Sciatic nerve (tissue), 2 donors: ENCODE measurements around the gene MYL6B. TPM values are rescaled to one million over a fixed set of nuclear protein-coding genes. Genes with fewer than 3 reads are reported as not detected.
"Not testable (repeated sequence)": the region's sequence is repeated elsewhere in the genome, so short reads cannot be mapped to it uniquely, and the experiment has no call there.

ENCODE experiments used
- ATAC-seq: fragments of 200-7000 bp; cut with Tn5 transposase; one replicate; pipeline ENCODE4 v1.9.1; 2020; ENCODE audit warnings: mild to moderate bottlenecking, moderate library complexity
- DNase-seq: peaks from one replicate; pipeline ENCODE4 v3.0.0-alpha.2; 2020; ENCODE audit warnings: low spot score
- intact Hi-C: fragments of 100-400 bp; cut with DNase I; formaldehyde crosslinking; loops from one replicate; pipeline ENCODE4 v1.14.2; 2022
- total RNA-seq: library from RNA; stranded (reverse); fragmentation: NEBNext Ultra II Directional; extraction: Animal tissue kit (Norgen Biotek cat#: 25700); gene quantifications from one replicate; pipeline ENCODE4 v1.2.1, GENCODE V29; 2021
- donor health status: DM: no; HTN: no; CAD: no.
- donor health status: DM: no; HTN: no; CAD: no.

Gene MYL6B
- 40.0 TPM for total RNA-seq

DNA sequence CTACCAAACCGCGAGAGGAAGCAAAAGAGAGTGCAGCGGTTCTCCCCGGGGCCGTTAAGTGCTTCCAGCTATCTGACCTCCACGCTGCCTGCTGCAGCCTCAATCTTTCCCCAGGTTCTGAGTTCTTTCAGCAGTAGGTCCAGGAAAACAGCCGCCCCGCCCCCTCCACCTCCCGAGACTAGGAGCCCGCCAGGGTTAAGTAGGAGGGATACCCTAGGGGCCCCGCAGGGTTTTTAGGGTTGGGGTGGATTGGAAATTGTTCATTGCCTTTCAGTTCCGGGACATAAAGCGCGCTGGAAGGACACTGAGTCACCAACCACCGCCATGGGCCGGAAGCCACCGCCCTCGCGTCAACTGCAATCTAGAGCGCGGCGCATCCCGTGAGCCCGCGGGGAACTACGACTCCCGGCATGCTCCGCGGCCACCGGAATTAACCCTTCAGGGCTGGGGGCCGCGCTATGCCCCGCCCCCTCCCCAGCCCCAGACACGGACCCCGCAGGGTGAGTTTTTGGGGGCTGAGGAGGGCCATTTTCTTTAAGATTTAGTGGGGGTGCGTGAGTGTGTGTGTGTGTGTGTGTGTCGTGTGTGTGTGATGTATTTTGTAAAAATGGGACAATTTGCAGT is at the start of gene MYL6B:
Gene MYL6B (plus strand): TSS at position 456 of the 624 bp plus-strand sequence. CDS start 1,332 bp downstream, outside the sequence.
- DNase-seq (peak; percentile 96), ATAC-seq (peak; percentile 97)
- intact Hi-C loops, result no loop called here

DNA sequence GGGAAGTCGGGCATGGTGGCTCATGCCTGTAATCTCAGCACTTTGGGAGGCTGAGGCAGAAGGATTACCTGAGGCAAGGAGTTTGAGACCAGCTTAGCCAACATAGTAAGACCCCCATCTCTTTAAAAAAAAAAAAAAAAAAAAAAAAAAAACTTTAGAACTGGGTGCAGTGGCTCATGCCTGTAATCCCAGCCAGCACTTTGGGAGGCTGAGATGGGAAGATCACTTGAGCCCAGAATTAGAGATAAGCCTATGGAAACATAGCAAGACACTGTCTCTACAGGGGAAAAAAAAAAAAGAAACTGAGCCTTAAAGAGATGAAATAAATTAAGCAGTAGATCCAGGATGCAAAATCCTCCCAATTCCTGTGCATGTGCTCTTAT is 49.7 kb upstream of the MYL6B start:
- no peak for DNase-seq
- intact Hi-C loops, result no loop called here
- no peak for ATAC-seq

DNA sequence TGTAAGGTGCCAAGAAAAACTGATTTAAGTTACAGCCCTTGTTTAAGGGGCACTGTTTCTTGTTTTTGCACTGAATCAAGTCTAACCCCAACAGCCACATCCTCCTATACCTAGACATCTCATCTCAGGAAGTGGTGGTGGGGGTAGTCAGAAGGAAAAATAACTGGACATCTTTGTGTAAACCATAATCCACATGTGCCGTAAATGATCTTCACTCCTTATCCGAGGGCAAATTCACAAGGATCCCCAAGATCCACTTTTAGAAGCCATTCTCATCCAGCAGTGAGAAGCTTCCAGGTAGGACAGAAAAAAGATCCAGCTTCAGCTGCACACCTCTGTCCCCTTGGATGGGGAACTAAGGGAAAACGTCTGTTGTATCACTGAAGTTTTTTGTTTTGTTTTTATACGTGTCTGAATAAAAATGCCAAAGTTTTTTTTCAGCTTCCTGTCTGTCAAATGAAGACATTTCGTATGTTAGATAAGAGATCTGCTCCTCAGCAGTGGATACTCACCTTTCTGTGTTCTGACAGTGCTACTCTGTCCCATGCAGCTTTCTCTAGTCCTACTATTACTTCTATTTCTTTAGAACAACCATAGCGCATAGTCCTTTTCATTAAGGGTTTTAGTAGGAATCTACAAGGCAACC is 49.2 kb upstream of the MYL6B start:
- DNase-seq (no peak), ATAC-seq (no peak)
- intact Hi-C loops, result no loop called here

DNA sequence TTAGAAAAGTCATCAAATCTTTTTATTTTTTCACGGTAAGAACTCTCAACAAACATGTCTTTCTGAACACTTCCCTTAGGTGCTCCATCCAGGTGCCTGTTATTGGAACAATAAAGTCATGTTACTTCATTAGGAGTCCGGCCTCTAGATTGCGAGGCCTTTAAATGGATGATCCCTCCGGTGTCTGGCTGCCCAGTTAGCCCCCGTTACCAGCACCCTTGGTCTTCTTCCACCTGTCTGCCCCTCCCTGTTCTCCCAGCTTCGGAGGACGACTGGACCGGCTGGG is 48.6 kb upstream of the MYL6B start:
- intact Hi-C loops, result no loop called here
- no peak for ATAC-seq
- no peak for DNase-seq

DNA sequence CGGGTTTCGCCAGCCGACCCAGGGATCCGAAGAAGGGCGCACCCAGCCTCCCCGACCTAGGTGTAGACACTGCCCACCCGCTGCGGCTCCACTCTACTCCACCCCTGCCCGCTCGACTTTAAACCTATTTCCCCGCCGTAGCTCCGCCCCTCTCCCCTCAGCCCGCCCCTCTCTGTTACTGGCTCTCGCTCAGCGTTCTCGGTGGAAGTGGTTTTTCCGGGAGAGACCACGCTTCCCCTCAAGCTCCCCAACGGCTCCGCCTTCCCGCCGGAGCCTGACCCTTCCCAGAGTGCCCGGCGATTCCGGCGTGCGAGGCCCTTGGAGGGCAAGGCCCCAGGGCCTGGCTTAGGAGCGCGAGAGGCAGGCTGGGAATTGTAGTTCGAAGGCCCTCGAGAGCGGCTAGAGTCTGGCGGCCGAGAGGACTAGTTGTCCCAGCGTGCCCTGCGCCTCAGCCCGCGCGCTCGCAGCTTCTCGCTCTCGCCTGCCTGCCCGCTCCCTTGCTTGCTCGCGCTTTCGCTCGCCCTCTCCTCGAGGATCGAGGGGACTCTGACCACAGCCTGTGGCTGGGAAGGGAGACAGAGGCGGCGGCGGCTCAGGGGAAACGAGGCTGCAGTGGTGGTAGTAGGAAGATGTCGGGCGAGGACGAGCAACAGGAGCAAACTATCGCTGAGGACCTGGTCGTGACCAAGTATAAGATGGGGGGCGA is 48.1 kb upstream of the MYL6B start, which contains the start of gene PA2G4:
Gene PA2G4 (plus strand): TSS at position 451 of the 706 bp plus-strand sequence. CDS start 179 bp downstream, at position 630.
- intact Hi-C loops, result no loop called here

DNA sequence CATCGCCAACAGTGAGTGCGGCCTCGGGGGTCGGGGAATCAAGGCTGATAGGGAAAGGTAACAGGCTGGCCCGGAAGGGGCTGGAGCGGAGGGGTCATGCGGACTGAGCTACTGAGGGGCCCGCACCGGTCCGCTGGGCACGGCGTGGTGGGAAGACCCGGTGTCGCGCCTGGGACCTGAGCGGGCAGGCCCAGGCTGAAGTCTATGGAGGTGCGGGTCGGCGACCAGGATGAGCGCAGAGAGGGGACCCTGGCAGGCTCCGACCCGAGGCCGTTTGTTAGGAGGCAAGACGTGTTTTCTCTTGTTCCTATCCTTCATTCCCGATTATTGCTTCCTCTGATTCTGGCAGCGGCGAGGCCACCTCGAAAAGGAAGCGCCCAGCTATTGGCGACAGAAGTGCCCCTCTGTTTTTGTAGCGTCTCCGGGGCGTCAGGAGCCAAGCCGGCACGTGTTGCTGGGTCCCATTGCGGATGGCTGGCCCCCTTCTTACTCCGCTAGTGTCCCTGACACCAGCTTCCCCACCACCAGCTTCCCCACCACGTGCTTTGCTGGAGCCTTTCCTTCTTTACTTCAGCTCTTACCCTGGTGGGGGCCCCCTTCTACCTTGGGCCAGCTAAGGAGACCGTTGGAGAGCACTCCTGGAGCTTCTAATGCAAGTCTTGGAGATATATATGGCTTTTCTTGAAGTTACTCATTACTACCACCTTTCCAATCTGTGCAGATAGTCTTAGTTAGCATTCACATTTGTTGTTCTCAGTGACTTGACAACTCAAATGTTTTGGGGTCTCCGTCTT is 47.4 kb upstream of the MYL6B start:
- ATAC-seq, result peak; percentile 20

More for the DNA sequence above, 48.1 kb upstream of the MYL6B start, which contains the start of gene PA2G4:
- DNase-seq, result peak; percentile 97
- ATAC-seq, result peak; percentile 99

DNA sequence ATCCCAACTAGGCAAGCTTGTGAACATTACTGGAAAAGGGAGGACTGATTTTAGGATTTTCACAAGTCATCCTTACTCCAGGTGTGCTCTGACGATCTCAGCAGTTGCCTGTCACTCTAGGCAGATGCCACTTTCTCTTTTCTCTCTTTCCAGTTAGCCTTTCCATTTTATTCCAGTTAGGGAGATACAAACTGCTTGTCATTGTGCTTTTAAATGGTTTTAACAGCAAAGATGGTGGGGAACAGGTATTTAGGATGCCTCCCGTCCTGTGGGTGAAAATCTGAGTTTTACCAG is 46.8 kb upstream of the MYL6B start:
- ATAC-seq (no peak), DNase-seq (no peak)
- intact Hi-C loops, result no loop called here

More for the DNA sequence above, 47.4 kb upstream of the MYL6B start:
- intact Hi-C loops, result no loop called here
- no peak for DNase-seq

DNA sequence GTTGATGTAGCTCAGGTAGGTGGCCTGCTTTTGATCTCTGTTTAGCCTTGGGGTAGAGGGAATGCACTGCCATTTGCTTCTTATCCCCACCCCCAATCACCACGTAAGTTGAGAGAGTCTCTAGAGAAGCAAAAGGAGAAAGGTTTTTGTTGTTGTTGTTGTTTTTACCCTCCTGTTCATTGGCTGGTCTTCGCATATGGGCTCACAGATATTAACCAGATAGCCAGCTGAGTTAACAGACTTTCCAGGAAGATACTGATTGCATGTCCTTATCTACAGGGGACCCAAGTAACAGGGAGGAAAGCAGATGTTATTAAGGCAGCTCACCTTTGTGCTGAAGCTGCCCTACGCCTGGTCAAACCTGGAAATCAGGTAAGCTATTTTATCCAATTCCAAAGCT is 45.1 kb upstream of the MYL6B start:
- ATAC-seq, result no peak
- intact Hi-C loops, result no loop called here
- DNase-seq, result no peak

DNA sequence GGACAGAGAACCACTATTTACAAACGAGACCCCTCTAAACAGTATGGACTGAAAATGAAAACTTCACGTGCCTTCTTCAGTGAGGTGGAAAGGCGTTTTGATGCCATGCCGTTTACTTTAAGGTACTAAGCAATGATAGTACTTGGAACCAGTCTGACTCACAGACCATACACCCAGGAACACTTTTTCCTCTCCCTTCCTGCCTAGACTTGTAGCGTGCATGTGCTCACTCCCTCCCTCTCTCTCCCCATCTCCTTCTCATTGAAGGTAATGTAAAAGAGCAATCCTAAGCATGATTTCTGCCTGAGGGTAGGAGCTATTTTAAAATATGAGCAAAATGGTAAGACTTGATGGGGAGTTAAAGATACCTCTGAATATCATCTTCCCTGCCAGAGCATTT is 41.8 kb upstream of the MYL6B start:
- ATAC-seq, result no peak
- intact Hi-C loops, result no loop called here
- DNase-seq, result no peak

DNA sequence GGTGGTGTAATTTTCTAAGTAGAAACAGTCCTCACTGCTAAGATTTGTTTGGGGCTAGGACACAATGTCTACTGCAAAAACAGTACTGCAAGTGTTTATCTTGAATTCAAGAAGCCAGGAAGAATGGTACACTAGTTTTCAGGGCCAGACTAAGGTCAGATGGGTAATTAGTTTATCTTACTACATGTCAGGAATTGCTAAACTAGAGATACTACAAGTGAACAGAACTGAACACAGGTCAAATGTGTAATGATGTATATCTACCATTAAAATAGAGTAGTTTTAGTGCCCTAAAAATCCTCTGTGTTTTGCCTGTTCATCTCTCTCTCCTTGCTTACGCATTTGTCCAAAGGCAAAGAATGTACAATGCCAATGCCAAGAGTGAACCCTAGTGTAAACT is 38.3 kb upstream of the MYL6B start:
- ATAC-seq (no peak), DNase-seq (no peak)
- intact Hi-C loops, result no loop called here

DNA sequence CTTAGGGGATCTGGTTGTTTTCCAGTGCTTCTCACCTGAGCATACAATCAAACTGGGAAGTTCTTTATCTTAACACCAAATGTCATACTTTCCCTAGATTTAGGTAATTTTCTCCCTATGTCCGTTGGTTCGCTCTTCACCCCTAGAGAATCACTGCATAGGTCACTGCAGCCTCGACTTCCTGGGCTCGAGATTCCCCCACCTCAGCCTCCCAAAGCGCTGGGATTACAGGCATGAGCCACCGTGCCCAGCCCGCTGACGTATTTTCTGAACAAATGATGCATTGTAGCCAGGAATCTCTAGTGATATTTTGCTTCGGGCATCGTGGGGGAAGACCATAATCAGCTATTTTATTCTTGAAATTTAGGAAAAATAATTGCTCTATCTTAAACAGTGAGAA is 37.1 kb upstream of the MYL6B start:
- no peak for DNase-seq
- no peak for ATAC-seq
- intact Hi-C loops, result no loop called here

DNA sequence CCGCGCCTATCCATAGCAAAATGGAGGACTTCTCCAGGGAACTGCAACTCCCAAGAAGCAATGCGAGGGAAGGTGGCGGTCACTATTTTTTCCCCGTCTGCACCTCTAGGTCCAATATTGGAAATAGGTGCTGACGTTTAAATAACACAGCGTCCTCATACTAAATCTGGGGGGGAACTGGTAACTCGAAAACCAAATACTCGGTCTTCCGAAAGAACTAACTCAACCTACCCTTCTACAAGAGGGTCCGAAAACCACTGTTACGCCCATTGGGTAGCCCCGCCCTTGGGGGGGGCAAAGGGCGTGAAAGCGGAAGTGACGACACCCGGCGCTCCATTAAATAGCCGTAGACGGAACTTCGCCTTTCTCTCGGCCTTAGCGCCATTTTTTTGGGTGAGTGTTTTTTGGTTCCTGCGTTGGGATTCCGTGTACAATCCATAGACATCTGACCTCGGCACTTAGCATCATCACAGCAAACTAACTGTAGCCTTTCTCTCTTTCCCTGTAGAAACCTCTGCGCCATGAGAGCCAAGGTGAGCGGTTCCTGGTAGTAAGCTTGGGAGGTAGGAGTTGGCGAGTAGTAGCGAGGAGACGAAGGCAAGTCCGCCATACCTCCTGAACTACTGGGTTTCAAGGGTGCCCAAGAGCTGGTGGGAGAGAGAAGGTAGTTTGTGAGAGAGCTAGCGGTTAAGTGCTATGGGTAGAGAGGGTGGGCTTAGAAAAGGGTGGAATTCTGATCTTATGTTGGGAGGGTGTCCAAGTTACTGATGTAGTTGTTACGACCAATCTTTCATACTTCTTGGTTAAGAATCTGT is 35.9 kb upstream of the MYL6B start, which contains the start of gene RPL41:
Gene RPL41 (plus strand): TSS at position 367 of the 815 bp plus-strand sequence.
- peak; percentile 88 for ATAC-seq
- intact Hi-C loops, result no loop called here

DNA sequence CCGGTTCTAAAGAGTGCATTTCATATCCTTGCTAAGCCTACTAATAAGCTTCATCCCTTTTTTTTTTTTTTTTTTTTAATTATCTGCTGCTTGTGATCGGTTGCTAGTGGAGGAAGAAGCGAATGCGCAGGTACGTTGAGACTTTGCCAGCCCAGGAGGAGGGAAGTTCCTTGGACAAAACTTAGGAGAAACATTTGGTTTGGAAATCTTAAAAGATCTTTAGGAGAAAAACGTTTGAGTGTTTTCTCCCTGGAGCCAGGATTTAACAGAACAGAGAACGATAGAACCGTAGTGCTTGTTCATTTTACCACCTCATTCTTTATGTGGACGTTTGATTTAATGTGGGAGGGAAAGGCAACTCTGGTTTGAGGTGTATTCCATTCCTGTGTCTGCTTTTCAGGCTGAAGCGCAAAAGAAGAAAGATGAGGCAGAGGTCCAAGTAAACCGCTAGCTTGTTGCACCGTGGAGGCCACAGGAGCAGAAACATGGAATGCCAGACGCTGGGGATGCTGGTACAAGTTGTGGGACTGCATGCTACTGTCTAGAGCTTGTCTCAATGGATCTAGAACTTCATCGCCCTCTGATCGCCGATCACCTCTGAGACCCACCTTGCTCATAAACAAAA is 35.2 kb upstream of the MYL6B start:
- intact Hi-C loops, ATAC-seq, DNase-seq: not testable (repeated sequence)

More for the DNA sequence above, 35.9 kb upstream of the MYL6B start, which contains the start of gene RPL41:
- DNase-seq, result peak; percentile 97

DNA sequence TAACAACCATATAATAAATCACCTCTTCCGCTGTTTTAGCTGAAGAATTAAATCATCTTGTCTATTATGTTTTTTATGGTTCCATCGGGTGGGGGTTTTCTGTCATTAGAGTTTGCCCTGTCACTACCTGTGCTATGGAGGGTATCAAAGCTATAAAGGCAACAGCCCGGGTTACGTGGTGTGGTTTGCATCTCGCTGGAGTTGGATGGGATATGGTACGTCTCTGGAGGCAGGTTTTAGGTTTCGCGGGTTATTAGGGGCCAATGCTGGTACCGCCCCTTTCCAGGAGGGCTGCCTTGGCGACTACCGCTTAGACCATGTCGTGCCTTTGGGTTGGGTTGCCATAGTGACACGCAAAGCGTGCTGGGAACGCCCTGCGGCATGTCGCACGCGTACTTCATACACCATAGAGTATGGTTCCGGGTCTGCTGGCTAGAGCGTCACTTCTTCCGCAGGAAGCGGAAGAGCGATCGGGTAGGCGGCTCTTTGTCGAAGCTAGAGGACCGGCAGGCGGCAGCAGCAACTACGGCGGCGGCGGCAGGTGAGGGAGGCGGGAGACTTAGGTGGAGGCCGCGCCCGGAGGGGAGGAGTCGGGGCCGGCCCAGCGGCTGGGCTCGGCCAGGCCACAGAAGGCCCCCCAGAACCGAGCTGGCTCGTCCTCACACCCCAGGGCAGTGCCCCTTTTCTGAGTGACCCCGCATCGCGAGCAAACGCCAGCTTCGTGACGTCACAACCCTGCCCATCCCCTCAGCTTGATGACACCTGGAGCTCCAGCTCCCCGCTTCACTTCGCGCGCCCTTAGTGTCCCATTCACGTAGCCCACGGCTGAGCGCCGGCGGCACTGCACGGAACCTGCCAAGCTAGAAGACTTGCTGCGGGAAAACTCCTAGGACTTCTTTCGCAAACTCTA is 34.4 kb upstream of the MYL6B start, which contains the start of gene ZC3H10:
Gene ZC3H10 (plus strand): TSS at position 489 of the 910 bp plus-strand sequence. CDS start 2,297 bp downstream, outside the sequence.
- intact Hi-C loops, result no loop called here
- peak; percentile 92 for ATAC-seq

DNA sequence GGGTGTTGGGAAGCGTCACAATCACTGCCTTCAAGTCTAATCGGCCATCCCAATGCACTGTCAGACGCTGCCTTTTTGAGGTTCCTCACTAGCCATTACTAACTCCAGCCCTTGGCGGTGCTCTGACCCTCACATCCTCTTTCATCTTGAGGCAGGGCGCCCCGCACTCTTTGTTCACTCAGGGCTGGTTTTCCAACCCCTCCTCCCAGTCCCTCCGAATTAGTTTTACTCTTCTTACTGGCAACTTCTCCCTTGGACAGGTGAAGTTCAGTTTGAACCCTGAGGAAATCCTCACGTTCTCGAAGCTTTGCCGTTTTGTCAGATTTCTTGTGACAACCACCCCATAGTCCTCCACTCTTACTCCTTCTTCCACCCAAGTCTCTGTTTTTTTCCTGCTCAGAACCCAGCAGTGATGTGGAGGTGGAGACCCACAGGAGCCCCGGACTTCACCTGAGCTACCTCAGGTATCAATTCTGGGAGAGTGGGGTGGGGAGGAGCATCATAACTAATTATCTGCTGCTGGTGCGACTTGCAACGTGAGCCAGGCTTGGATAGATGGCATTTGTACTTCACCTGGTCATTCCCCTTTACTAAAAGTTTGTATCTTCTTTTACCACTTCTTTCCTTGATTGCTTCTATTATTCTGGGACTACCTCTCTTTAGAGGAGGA is 33.6 kb upstream of the MYL6B start:
- intact Hi-C loops, result no loop called here
- DNase-seq (no peak), ATAC-seq (no peak)

More for the DNA sequence above, 34.4 kb upstream of the MYL6B start, which contains the start of gene ZC3H10:
- DNase-seq, result peak; percentile 99

DNA sequence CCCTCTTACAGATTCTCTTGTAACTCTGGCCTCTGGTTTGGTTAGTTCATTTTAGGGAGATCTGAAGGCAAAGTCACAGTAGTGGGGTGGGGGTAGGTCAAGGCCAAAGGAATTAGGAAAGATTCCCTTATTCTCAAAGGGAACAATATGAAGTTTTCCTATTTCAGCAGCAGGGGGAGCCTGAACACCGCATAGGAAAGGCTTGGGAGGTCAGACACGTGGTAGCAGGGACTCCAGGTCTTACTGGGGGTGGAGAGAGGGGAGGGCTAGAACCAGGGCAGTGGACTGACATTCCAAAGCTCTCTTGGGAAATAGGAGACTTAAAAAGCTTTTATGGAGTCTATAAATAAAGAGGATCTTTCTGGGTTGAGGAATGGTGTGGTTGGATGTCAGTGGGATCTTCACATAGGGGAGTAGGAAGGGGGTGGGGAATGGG is 33.0 kb upstream of the MYL6B start:
- peak; percentile 78 for DNase-seq
- intact Hi-C loops, result no loop called here
- ATAC-seq, result peak; percentile 35
